ENCODE measurements around the gene ZNF32. TPM values are rescaled to one million over a fixed set of nuclear protein-coding genes. Genes with fewer than 3 reads are reported as not detected.

The ZNF32 gene
- total and polyA plus RNA-seq, 2 of the 8 experiments (the other 6 are each of a cell fraction or from before 2014, with no cell fraction given): 17.2 to 22.5 TPM

- no peaks in the 10 kb centered on the region for H3K36me3 ChIP-seq (ENCODE audit: control insufficient read depth in 2 of 4, insufficient read depth in 4 of 4, low read length in 3 of 4)
- no peak for FAIRE-seq
- peaks cover 0 to 8% of the 10 kb centered on the region in 2 experiments for H4K20me1 ChIP-seq (replicated peaks in 1 of 2; ENCODE audit: control insufficient read depth in 1 of 2, insufficient read depth in 2 of 2, low read length in 2 of 2)
- no peak overlapping the region for H3K4ac ChIP-seq (replicated peaks; ENCODE audit: insufficient read length, low read depth, low read length)
- H3K14ac ChIP-seq (ENCODE audit: insufficient read length): no peak overlapping the region
- WGBS, 2 experiments (ENCODE audit: extremely low coverage in 1 of 2, insufficient coverage in 1 of 2, insufficient read length in 1 of 2, insufficient replicate concordance in 2 of 2, low coverage in 1 of 2, low lambda C conversion rate in 2 of 2, missing lambda C conversion rate in 1 of 2): 93% methylated on average over 16 of the region's 16 CpGs; no CpG with 5 or more reads in 1 of the 2 experiments
- peaks cover 8% of the 10 kb centered on the region; the same call in 1 of the 2 replicates for H3K23me2 ChIP-seq (ENCODE audit: low read depth, low read length)
- ChIA-PET POLR2A (ENCODE audit: partially characterized antibody) (no interaction called here), CTCF (ENCODE audit: partially characterized antibody) (interaction anchor here (0.6 to 1.3 kb wide), 3 partner anchors 10 to 767 kb away, joined by 3 to 5 read pairs (median 3); no protein-coding TSS in a partner anchor)
- no peak overlapping the region for H2BK120ac ChIP-seq (replicated peaks; ENCODE audit: low read depth, low read length)
- no peak for DNase-seq (ENCODE audit: low read depth in 1 of 2, low spot score in 2 of 2)
- H3K4me2 ChIP-seq (ENCODE audit: insufficient read depth in 1 of 2, low read depth in 2 of 2, low read length in 2 of 2): no peak overlapping the region
- H2BK12ac ChIP-seq (ENCODE audit: low read depth, low read length): no peak overlapping the region
- no peaks in the 10 kb centered on the region for H3K79me2 ChIP-seq (ENCODE audit: control insufficient read depth in 1 of 2, insufficient read depth in 2 of 2, low read length in 2 of 2)
- H4K91ac ChIP-seq (replicated peaks; ENCODE audit: insufficient read length, low read length): no peak overlapping the region
- H2BK20ac ChIP-seq (ENCODE audit: low read length): no peak overlapping the region
- H3K27me3 ChIP-seq (replicated peaks in 1 of 4; ENCODE audit: control insufficient read depth in 3 of 4, extremely low read depth in 1 of 4, insufficient read depth in 3 of 4, low read length in 3 of 4): peaks cover 0 to 17% (median 4%) of the 10 kb centered on the region in 4 experiments; a peak in 5 of 7 replicates
- H2AFZ ChIP-seq (ENCODE audit: low read length): no peak overlapping the region
- H4K8ac ChIP-seq (ENCODE audit: extremely low read depth, insufficient read depth, low read length): no peak overlapping the region
- no peak overlapping the region for H3K4me3 ChIP-seq (ENCODE audit: extremely low read depth in 1 of 4, insufficient read depth in 2 of 4, low read depth in 3 of 4, low read length in 4 of 4)
- H2AK5ac ChIP-seq (ENCODE audit: low read depth, low read length): no peak overlapping the region
- no peak overlapping the region for H4K5ac ChIP-seq (ENCODE audit: insufficient read length, low read depth, low read length)
- H3K27ac ChIP-seq (ENCODE audit: low read depth, low read length): no peak overlapping the region
- H2BK5ac ChIP-seq (ENCODE audit: low read depth, low read length): no peak overlapping the region
- TF ChIP-seq SRF (IDR thresholded peaks at IDR 0.05; ENCODE audit: low read depth, low read length) (no peak), CHD2 (IDR thresholded peaks at IDR 0.05; ENCODE audit: low read length) (no peak), RNF2 (IDR thresholded peaks at IDR 0.05; ENCODE audit: borderline replicate concordance, low read depth, low read length, missing control alignments, poor library complexity, severe bottlenecking) (no peak), CREB1 (IDR thresholded peaks at IDR 0.05) (no peak), CBX8 (IDR thresholded peaks at IDR 0.05; ENCODE audit: borderline replicate concordance, low read depth, low read length) (no peak), KDM1A (IDR thresholded peaks at IDR 0.05; ENCODE audit: borderline replicate concordance, low read length) (no peak), EP300 (IDR thresholded peaks at IDR 0.05; ENCODE audit: borderline replicate concordance in 1 of 2, low read depth in 2 of 2, low read length in 2 of 2) (no peak)
- H3K56ac ChIP-seq (replicated peaks; ENCODE audit: insufficient read length, low read depth, low read length): no peak overlapping the region
- no peak overlapping the region for H3K9ac ChIP-seq (replicated peaks in 1 of 4; ENCODE audit: extremely low read depth in 1 of 4, low read depth in 3 of 4, low read length in 3 of 4)
- H3K4me1 ChIP-seq (replicated peaks in 1 of 4; ENCODE audit: control insufficient read depth in 3 of 4, insufficient read depth in 4 of 4, low read length in 3 of 4): no peaks in the 10 kb centered on the region
- no peaks in the 10 kb centered on the region for H3K9me3 ChIP-seq (ENCODE audit: insufficient read depth in 2 of 2, low read depth in 1 of 2, low read length in 1 of 2)
- no peak overlapping the region for H3K18ac ChIP-seq (ENCODE audit: extremely low read depth, low read length)
- no peaks in the 10 kb centered on the region for H3K79me1 ChIP-seq (ENCODE audit: low read depth, low read length)
- H3K23ac ChIP-seq (ENCODE audit: insufficient read length): no peak overlapping the region
- H2BK15ac ChIP-seq (ENCODE audit: low read length): no peak overlapping the region
Measured at GRCh38 chr10:43695730-43696129, 47.0 kb upstream of the ZNF32 start.
